CD4-positive, alpha-beta T cell treated with Interleukin-4 for 1 hour (primary cell): Measurements from ENCODE around the gene PMEL.

Experiments used
- DNase-seq, 2 donors: peaks; one replicate each; pipeline ENCODE4 v3.0.0-alpha.2; 2020 to 2022

Gene PMEL

DNA sequence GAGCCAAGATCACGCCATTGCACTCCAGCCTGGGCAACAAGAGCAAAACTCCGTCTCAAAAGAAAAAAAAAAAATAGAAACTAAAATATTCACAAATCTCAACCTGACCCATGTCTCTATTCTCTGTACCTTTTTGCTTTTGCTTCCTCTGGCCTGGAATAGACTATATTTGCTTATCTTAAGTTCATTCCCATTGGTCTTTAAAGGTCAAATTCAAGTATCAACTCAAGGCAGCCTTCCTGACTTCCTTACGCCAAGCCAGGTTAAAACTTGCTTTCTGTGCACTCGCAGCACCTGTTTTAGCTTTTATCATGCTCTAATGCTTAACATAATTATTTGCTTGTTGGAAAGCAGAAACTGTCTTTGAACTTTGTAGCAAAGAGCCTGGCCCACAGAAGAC lies 52.9 kb downstream of the PMEL start:
- no peak for DNase-seq

DNA sequence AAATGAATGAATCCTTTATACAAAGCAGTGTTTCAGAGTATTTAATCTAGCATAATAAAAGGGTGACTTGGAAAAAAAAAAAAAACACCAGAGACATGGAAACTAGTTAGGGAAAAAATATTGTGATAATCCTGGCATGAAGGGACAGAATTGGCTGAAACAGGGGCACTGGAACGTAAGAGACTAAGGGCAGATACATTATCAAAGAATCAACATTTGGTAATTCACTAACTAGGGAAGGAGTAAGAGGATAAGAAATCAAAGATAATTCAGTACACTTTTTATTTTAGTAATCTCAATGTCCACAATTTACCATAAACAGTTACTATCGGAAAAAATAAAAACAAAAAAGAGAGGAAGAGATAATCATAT lies 56.3 kb downstream of the PMEL start:
- no peak for DNase-seq

DNA sequence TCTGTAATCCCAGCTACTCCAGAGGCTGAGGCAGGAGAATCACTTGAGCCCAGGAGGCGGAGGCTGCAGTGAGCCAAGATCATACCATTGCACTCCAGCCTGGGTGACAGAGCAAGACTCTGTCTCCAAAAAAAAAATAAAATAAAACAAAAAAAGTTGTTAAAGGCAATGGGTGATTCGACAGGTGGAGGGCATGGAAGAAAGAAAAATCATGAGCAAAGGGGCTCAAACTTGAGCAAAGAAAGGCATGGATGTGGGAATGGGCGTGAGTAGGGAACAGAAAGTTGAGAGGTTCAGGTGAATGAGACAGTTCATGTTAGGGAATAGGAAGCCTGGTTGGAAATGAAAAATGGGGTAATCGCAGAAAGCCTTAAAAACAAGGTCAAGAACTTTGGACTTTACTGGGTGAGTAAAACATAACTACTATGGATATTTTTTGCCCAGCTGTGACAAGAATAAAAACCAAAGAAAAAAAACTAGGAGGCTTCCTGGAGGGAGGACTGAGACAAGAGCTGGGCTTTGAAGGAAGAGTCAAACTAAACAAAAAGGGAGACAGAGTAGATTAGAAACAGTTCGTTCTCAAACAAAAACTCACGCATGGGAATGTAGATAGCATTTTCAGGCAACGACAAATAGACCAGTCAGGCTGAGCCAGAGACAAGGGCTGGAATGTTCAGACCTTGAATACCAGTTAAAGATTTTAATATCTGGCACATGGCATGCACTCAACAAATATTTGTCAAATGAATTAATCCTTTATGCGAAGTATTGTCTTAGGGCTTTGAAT lies 56.9 kb downstream of the PMEL start:
- DNase-seq: no peak

DNA sequence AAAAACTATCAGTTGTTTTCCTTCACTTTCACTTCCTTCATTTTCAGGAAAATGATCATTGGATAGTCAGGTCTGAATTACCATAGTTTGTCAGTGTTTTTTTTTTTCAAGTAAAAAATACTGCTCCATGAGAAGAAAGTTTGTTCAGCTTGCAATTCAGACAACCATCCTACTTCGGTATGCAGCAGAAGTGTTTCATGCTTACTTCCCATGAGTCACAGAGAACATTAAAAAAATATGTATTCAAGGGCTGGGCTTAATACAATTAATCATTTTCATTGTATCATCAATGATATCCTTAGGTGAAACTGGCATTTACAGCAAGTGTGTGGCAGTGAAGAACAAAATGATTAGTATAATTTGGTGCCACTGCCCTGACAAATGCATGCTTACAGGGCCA lies 59.8 kb downstream of the PMEL start:
- no peak for DNase-seq
